ENCODE data around the gene BLM.
"Not testable (repeated sequence)": the region's sequence is repeated elsewhere in the genome, so short reads cannot be mapped to it uniquely, and the experiment has no call there.

The BLM gene

GRCh38 chr15:90818251-90819210, 101.4 kb downstream of the BLM start:
- DNase-seq (ENCODE audit: extremely low read depth in 1 of 2, low read depth in 1 of 2) = no peak

- no peak for DNase-seq (ENCODE audit: extremely low read depth in 1 of 2, low read depth in 1 of 2)
These were observed 102.2 kb downstream of the BLM start for GRCh38 chr15:90819390-90819789.

- no peak for DNase-seq (ENCODE audit: extremely low read depth in 1 of 2, low read depth in 1 of 2)
These were observed 102.7 kb downstream of the BLM start for GRCh38 chr15:90819850-90820249.

DNA sequence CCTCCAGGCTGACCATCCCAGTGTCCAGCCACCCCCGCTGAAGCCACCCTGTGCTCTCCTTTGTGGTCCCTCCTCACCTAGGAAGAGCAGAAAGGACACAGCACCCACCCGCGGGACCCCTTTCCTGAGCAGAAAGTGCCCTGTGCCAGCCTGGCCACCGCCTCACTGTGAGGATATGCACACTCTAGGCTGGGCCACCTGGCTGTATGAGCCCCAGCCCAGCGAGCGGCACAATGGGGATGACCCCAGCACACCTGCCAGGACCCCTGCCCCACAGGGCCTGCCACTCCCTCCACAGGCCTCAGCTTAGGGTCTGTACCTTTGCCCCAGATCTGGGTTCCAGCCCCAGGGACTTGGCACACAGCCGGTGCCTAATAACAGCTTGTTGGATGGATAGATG, 103.3 kb downstream of the BLM start:
- no peak for DNase-seq (ENCODE audit: extremely low read depth in 1 of 2, low read depth in 1 of 2)

DNA sequence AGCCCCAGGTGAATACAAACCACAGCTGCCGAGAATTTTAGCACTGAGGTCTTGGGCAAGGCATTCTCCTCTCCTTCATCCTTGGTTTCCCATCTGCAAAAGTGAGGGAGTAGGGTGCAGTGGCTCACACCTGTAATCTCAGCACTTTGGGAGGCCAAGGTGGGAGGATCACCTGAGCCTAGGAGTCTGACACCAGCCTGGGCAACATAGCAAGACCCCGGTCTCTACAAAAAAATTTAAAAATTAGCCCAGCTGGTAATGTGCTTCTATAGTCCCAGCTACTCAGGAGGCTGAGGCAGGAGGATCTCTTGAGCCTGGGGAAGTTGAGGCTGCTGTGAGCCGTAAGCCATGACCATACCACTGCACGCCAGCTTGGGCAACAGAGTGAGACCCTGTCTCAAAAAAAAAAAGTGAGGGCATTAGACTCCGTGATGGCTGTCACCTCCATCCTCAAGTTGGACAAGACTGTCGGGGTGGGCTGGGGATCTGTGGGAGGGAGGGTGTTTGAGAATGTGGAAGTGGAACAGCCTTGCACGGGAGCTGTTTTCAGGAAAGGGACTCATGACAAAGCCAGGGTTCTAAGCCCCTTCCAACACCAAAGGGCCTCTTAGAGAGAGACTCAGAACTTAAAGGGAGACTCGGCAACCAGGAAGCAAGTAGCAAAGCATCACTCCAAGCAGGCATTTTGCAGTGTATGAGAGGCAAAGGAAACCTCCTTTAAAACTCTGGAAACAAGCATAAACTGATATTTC, 105.2 kb downstream of the BLM start:
- no peak for DNase-seq (ENCODE audit: extremely low read depth in 1 of 2, low read depth in 1 of 2)

DNA sequence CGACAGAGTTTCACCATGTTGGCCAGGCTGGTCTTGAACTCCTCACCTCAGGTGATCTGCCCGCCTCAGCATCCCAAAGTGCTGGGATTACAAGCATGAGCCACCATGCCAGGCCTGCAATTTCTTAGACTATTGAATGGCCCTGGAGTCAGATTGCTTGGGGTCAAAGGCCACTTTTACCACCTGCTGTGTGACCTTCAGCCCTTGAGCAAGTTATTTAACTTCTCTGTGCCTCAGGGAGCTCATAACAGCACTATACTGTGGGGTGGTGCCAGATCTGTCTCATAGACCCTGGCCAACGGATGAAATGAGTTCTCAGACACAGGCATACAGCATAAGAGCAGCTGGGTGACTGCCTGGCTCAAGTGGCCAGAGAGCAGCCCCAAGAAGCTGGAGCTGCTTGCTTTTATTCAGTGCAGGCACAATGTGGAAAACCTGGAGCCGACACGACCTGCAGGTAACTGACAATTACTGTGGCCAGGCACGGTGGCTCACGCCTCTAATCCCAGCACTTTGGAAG, 106.4 kb downstream of the BLM start:
- no peak for DNase-seq (ENCODE audit: extremely low read depth in 1 of 2, low read depth in 1 of 2)

DNA sequence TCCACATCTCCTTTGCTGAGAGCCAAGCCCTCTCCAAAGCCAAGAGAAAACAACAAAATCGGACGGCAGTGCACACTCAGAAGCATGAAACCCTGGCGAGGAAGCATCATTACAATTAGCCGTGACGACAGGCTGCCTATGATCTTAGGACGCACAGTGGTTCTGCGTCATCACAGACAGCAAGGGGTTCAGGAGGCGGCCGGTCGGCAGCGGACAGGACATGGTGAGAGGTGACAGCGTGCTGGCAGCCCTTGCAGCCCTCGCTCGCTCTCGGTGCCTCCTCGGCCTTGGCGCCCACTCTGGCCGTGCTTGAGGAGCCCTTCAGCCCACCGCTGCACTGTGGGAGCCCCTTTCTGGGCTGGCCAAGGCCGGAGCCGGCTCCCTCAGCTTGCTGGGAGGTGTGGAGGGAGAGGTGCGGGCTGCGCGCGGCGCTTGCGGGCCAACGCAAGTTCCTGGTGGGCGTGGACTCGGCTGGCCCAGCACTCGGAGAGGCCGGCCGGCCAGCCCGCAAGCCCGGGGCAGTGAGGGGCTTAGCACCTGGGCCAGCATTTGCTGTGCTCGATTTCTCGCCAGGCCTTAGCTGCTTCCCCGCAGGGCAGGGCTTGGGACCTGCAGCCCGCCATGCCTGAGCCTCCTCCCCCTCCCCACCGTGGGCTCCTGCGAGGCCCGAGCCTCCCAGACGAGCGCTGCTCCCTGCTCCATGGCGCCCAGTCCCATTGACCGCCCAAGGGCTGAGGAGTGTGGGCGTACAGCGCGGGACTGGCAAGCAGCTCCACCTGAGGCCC, 108.2 kb downstream of the BLM start:
- not testable (repeated sequence) for DNase-seq (ENCODE audit: extremely low read depth in 1 of 2, low read depth in 1 of 2)

DNA sequence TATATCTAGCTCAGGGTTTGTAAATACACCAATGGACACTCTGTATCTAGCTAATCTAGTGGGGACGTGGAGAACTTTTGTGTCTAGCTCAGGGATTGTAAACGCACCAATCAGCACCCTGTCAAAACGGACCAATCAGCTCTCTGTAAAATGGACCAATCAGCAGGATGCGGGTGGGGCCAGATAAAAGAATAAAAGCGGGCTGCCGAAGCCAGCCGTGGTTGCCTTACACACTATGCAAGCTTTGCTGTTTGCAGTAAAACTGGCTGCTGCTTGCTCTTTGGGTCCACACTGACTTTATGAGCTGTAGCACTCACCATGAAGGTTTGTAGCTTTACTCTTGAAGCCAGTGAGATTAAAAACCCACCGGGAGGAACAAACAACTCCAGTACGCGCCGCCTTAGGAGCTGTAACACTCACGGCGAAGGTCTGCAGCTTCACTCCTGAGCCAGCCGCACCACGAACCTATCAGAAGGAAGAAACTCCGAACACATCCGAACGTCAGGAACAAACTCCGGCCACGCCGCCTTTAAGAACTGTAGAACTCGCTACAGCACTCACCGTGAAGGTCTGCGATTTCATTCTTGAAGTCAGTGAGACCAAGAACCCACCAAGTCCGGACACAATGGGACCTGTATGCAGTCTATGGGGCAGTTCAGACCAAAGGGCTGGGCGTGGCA, 109.2 kb downstream of the BLM start:
- not testable (repeated sequence) for DNase-seq (ENCODE audit: extremely low read depth in 1 of 2, low read depth in 1 of 2)

DNA sequence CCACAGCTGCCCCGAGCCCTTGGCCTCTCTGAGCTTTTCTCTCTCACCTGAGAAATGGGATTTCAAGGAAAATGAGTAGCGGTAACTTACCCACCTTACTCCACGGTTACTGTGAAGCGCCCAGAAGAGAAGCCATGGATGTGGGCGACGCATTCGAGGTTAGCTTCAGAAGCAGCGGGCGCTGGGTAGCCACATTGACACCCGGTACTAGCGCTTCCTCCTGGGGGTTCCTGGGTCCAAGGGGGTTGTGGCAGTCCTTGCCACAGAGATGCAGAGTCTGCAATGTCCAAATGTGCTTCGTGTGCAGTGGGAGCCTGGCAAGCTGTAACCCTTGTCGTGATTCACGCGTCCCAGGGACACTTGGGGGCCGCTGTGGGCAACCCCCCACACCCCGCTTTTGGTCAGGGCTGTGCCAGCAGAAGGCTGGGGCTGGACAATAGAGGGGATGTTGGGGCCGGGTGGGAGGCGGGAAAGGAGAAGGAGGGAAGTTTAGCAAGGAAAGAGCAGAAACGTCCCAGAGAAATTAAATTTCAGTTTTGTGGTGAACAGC, 109.8 kb downstream of the BLM start:
- no peak for DNase-seq (ENCODE audit: extremely low read depth in 1 of 2, low read depth in 1 of 2)

- no peak for DNase-seq (ENCODE audit: extremely low read depth in 1 of 2, low read depth in 1 of 2)
These were observed 111.0 kb downstream of the BLM start for GRCh38 chr15:90828111-90828510.

DNA sequence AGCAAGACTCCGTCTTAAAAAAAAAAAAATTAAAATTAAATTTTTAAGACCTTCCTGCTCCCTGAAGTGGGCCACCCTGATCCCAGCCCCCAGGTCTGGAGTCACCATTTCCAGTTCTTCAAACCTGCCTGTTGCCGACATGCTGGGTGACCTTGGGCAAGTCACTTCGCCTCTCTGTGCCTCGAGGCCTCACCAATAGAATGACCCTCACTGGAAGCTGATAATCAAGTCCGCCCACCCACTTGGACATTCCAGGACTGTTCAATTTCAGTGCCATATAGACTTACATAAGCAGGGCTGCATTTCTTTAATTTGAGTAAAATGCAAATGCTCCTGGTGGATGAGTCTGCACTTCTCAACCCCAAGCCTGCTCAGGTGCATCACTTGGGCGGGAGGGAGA, 112.0 kb downstream of the BLM start:
- DNase-seq (ENCODE audit: extremely low read depth in 1 of 2, low read depth in 1 of 2) = no peak

DNA sequence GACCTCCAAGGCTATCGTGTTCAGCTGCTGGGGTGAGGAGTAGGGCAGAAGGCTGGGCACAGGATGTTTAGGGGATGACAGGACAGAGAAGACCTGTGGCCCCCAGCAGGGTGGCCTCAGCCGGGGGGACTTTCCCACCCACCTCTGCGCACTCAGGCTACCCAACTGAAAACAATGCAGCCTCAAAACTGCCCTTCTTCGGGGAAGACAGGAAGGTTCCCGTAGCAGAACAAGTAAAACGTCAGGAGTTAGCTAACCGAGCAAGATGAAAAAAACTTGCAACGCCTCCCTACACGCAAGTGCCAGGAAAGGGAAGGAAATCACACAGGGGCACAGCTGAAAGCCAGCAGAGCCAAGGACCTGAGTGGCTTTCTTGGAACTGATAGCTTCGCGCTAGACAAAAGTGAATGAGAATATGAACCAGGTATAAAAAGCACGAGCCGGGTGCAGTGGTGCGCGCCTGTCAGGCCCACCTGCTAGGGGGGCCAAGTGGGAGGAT, 112.8 kb downstream of the BLM start:
- DNase-seq (ENCODE audit: extremely low read depth in 1 of 2, low read depth in 1 of 2) = no peak

DNA sequence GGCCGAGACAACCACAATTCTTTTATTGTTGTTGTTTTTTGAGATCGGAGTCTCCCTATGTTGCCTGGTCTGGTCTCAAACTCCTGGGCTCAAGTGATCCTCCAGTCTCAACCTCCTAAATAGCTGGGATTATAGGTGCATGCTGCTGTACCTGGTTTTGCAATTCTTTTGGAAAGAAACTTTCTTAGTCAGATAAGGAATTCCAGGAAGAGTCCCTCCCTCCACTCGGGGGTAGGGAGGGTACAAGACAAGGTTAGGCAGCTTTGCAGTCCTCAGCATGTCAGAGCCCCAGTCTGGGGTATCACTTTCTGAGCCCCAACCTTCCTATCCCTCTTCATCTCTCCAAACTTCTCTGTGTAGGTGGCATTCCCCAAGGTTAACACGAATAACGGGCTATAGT, 117.5 kb downstream of the BLM start:
- DNase-seq (ENCODE audit: extremely low read depth in 1 of 2, low read depth in 1 of 2) = no peak

DNA sequence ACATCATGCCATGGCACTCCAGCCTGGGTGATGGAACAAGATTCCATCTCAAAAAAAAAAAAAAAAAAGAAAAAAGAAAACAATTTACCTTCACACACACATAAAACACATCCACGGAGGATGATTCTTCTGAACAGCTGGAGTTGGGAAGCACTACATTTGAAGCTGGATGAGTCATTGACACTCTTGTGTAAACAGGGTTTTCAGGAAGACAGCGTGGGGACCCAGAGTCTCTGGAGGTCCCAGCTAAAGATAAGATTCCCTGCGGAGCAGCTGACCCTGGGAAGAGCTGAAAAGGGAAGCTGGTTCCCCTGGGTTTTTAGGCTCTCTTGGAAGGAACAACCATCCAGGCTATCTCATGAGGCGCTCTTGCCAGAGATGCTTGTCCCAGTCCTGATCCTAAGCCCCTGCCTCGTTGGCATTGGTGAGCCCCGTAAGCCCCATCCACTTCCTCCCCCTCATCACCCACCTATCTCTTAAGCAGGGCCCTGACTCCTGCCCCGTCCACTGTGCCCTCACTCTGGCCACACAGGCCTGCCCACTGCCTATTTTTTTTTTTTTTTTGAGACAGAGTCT, 119.2 kb downstream of the BLM start:
- DNase-seq (ENCODE audit: extremely low read depth in 1 of 2, low read depth in 1 of 2) = no peak

DNA sequence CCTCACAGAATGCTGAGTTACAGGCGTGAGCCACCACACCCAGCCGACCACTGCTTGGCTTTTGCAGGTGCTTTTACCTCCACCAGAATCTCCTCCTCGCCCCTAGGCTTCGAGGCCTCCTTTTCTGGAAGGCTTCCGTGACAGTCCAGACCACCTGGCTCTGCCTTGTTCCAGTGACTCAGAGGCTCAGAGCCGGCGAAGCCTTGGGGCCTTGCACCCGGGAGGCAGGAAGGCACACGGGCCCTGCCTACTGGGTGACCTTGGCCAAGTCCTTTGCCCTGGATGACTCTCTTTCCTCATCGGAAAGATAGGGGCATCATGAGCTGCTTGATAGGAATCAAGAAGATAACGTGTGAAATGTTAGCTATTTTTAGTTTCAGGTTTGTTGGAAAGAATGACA, 119.9 kb downstream of the BLM start:
- DNase-seq (ENCODE audit: extremely low read depth in 1 of 2, low read depth in 1 of 2) = no peak

GRCh38 chr15:90838139-90838538, 121.0 kb downstream of the BLM start:
- DNase-seq (ENCODE audit: extremely low read depth in 1 of 2, low read depth in 1 of 2) = peak; percentile 79 to 85

DNA sequence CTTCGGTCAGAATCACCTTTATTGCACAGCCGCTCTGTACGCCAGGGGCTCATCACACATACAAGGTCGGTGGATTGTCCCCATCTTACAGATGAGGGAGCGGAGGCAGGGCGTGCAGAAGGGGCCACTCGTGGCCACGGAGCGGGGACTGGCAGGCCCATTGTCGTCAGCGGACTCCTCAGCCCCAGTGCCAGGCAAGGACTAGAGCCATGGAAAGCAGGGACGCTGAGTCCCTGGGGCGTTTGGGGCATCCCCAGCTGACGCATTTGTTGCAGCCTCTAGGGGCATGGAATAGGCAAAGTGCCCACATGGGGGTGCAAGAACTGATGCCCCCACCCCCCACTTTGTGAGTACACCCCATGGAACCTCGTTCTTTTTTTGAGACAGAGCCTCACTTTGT, 121.4 kb downstream of the BLM start:
- DNase-seq (ENCODE audit: extremely low read depth in 1 of 2, low read depth in 1 of 2) = no peak

DNA sequence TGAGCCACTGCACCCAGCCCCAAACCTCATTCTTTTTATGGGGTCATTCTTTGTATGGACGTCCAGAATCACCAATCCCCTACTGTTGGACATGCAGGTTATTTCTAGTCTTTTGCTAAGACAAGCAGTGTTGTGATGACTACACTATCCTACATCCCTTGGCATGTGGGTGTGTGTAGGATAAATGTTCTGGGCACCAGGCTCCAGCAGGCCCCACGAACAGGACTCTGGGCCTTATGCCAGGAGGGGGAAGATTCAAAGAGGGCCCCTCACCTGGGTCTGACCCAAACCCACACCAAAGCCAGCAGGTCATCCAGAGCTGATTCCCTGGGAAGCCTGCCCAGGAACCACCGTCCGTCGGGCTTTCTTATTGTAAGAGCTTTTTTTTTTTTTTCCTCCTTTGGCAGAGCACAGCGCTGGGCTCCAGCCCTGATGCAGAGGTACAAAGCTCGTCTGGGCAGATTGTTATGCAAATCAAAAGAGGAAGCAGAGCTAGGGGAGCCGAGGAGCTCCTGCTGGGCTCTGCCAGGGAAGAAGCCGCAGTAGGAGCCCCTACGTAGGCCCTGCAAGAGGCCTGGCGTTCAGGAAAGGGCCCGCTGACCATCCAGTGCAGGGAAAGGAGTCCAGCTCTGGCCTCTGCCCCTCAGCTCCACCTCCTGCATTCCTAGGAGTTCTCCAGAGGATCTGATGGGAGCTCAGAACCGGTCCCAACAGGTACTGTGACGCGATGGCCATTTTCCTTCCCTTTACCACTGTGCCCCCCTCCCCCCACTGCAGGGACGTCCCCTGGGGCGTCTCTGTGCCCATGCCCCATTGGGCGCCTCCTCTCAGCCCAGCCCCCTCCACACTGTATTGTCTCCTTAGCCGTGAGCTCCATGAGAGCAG, 122.3 kb downstream of the BLM start:
- DNase-seq (ENCODE audit: extremely low read depth in 1 of 2, low read depth in 1 of 2) = no peak

Measured in activated CD8-positive, alpha-beta memory T cell treated with anti-CD3 and anti-CD28 coated beads for 1 hour (primary cell).